Fibroblast of peridontal ligament (primary cell): ENCODE data around the gene USH2A.
"Not testable (repeated sequence)": the region's sequence is repeated elsewhere in the genome, so short reads cannot be mapped to it uniquely, and the experiment has no call there.

Experiments
- DNase-seq: peaks from one replicate; pipeline ENCODE4 v3.0.0-alpha.2; 2010; ENCODE audit errors: extremely low read depth

USH2A gene

GRCh38 chr1:216046336-216046735 lies 376.9 kb downstream of the USH2A start:
- peak; percentile 3 for DNase-seq

- peak; percentile 79 for DNase-seq
Measured at GRCh38 chr1:216045400-216045799, 377.8 kb downstream of the USH2A start.

- DNase-seq = no peak
Measured at GRCh38 chr1:216044538-216044937, 378.7 kb downstream of the USH2A start.

- no peak for DNase-seq
Measured at GRCh38 chr1:216034506-216034905, 388.7 kb downstream of the USH2A start.

GRCh38 chr1:216032961-216033614 lies 390.2 kb downstream of the USH2A start:
- DNase-seq = no peak

GRCh38 chr1:216032284-216032683 lies 391.0 kb downstream of the USH2A start:
- no peak for DNase-seq

- no peak for DNase-seq
Measured at GRCh38 chr1:216028631-216029030, 394.6 kb downstream of the USH2A start.

- no peak for DNase-seq
Measured at GRCh38 chr1:216024546-216024945, 398.7 kb downstream of the USH2A start.

GRCh38 chr1:216020743-216021345 lies 402.4 kb downstream of the USH2A start:
- no peak for DNase-seq

GRCh38 chr1:216015116-216015515 lies 408.1 kb downstream of the USH2A start:
- no peak for DNase-seq

- no peak for DNase-seq
Measured at GRCh38 chr1:216014086-216014485, 409.2 kb downstream of the USH2A start.

GRCh38 chr1:216009456-216009855 lies 413.8 kb downstream of the USH2A start:
- not testable (repeated sequence) for DNase-seq

GRCh38 chr1:216005916-216006315 lies 417.3 kb downstream of the USH2A start:
- DNase-seq = peak; percentile 8

- peak; percentile 24 for DNase-seq
Measured at GRCh38 chr1:215992620-215993019, 430.6 kb downstream of the USH2A start.

GRCh38 chr1:215987092-215987875 lies 436.0 kb downstream of the USH2A start:
- no peak for DNase-seq

- no peak for DNase-seq
Measured at GRCh38 chr1:215986401-215986800, 436.8 kb downstream of the USH2A start.

- no peak for DNase-seq
Measured at GRCh38 chr1:215983680-215984079, 439.6 kb downstream of the USH2A start.

- no peak for DNase-seq
Measured at GRCh38 chr1:215971793-215972441, 451.3 kb downstream of the USH2A start.

GRCh38 chr1:215970406-215970805 lies 452.8 kb downstream of the USH2A start:
- DNase-seq = no peak

- no peak for DNase-seq
Measured at GRCh38 chr1:215963621-215964020, 459.6 kb downstream of the USH2A start.

GRCh38 chr1:215963040-215963439 lies 460.2 kb downstream of the USH2A start:
- no peak for DNase-seq

GRCh38 chr1:215958841-215959240 lies 464.4 kb downstream of the USH2A start:
- peak; percentile 0 for DNase-seq
